OCI-LY7 (cell line): ENCODE data around the gene NTN3. TPM values are rescaled to one million over a fixed set of nuclear protein-coding genes. Genes with fewer than 3 reads are reported as not detected.

ENCODE experiments used
- BruUV-seq: library from RNA; stranded (reverse); fragments of 400-500 nt; replicated peaks from 2 replicates; lab custom pipeline; 2021; lab: Mats Ljungman, UMichigan
- CTCF ChIA-PET: fragments of 300-600 bp; sonication (Branson Sonifier 250); formaldehyde crosslinking; loops from one replicate; lab custom pipeline; 2022; ENCODE audit warnings: antibody characterized with exemption; ENCODE audit not compliant: unreplicated experiment; lab: Charles Lee
- POLR2A ChIA-PET: fragments of 300-600 bp; sonication (Branson Sonifier 250); formaldehyde crosslinking; loops from one replicate; lab custom pipeline; 2022; ENCODE audit warnings: antibody characterized with exemption; lab: Charles Lee
- DNase-seq: peaks from one replicate; pipeline ENCODE4 v3.0.0-alpha.2; 2015; ENCODE audit warnings: low spot score
- H2AFZ ChIP-seq: fragments of 200-600 bp; sonication (generic), shearing (Covaris generic); 2 replicates; pipeline ENCODE4 v1.6.1; 2014; ENCODE audit warnings: mild to moderate bottlenecking, antibody characterized with exemption, low read length, moderate library complexity
- H3K27ac ChIP-seq: fragments of 200-600 bp; sonication (generic); 2 replicates; pipeline ENCODE4 v1.5.1; 2014; ENCODE audit warnings: mixed run types, low read depth, mild to moderate bottlenecking, moderate library complexity, low read length, inconsistent platforms; ENCODE audit not compliant: poor library complexity, severe bottlenecking
- H3K36me3 ChIP-seq: fragments of 200-600 bp; sonication (generic); 2 replicates; pipeline ENCODE4 v1.6.1; 2014; ENCODE audit warnings: mild to moderate bottlenecking, antibody characterized with exemption, low read length, moderate library complexity, mixed read lengths; ENCODE audit not compliant: insufficient read depth
- H3K4me1 ChIP-seq: fragments of 200-600 bp; sonication (generic); 2 replicates; pipeline ENCODE4 v1.5.1; 2014; ENCODE audit warnings: mild to moderate bottlenecking, low read length; ENCODE audit not compliant: insufficient read depth, poor library complexity, severe bottlenecking
- H3K4me2 ChIP-seq: fragments of 200-600 bp; sonication (generic); 2 replicates; pipeline ENCODE4 v1.6.1; 2014; ENCODE audit warnings: mild to moderate bottlenecking, low read length
- H3K4me3 ChIP-seq: fragments of 200-600 bp; sonication (generic); 2 replicates; pipeline ENCODE4 v1.5.1; 2014; ENCODE audit warnings: mild to moderate bottlenecking, low read depth, low read length; ENCODE audit not compliant: poor library complexity, severe bottlenecking
- H3K79me2 ChIP-seq: fragments of 200-600 bp; sonication (generic); 2 replicates; pipeline ENCODE4 v1.6.1; 2016; ENCODE audit warnings: low read depth, mild to moderate bottlenecking, low read length, moderate library complexity, mixed read lengths; ENCODE audit not compliant: insufficient read depth
- H3K9me2 ChIP-seq: fragments of 200-600 bp; sonication (generic); 2 replicates; pipeline ENCODE4 v1.6.1; 2016; ENCODE audit warnings: mild to moderate bottlenecking, low read length, mixed read lengths; ENCODE audit not compliant: insufficient read depth
- H3K9me3 ChIP-seq: fragments of 200-600 bp; sonication (generic); 2 replicates; pipeline ENCODE4 v1.6.1; 2014; ENCODE audit warnings: mild to moderate bottlenecking, mixed run types, low read length, mixed read lengths
- H4K20me1 ChIP-seq: fragments of 200-600 bp; sonication (generic); 2 replicates; pipeline ENCODE4 v1.6.1; 2014; ENCODE audit warnings: mild to moderate bottlenecking, antibody characterized with exemption, low read length, moderate library complexity, mixed read lengths; ENCODE audit not compliant: insufficient read depth
- CTCF ChIP-seq: fragments of 200-600 bp; sonication (generic); conservative IDR thresholded peaks from 2 replicates; pipeline ENCODE4 v1.5.1; 2014; ENCODE audit warnings: mild to moderate bottlenecking, antibody characterized with exemption, low read length, moderate library complexity, mixed read lengths
- EZH2phosphoT487 ChIP-seq: fragments of 200-600 bp; sonication (generic); IDR thresholded peaks from 2 replicates; pipeline ENCODE4 v1.6.1; 2018; ENCODE audit warnings: low read depth, borderline replicate concordance, mild to moderate bottlenecking, mixed run types, antibody characterized with exemption, low read length, moderate library complexity, mixed read lengths
- intact Hi-C: fragments of 100-400 bp; cut with micrococcal nuclease; formaldehyde crosslinking; loops from one replicate; pipeline ENCODE4 v1.10.0; 2022; ENCODE audit not compliant: unreplicated experiment
- total RNA-seq, 2 experiments: library from RNA; depleted of rRNA in 1 of 2; stranded (reverse); fragments of >200 nt in 1 of 2; shearing (Covaris generic) in 1 of 2; gene quantifications; 2 replicates each; pipeline ENCODE4 v1.2.3, GENCODE V29; 2014 to 2022

NTN3 gene
- total RNA-seq, 2 experiments from 2014 or later, result 1.7 to 2.3 TPM

GRCh38 chr16:2499454-2499853 lies 28.4 kb downstream of the NTN3 start:
- CTCF ChIA-PET, result no interaction called here
- Histone ChIP-seq H3K79me2 (no peaks in the 10 kb centered on the region), H3K4me2 (no peak overlapping the region), H3K4me3 (no peak overlapping the region), H2AFZ (no peak overlapping the region), H3K9me2 (no peaks in the 10 kb centered on the region), H3K27ac (no peak overlapping the region), H3K4me1 (peaks cover 10% of the 10 kb centered on the region), H4K20me1 (no peaks in the 10 kb centered on the region), H3K9me3 (no peaks in the 10 kb centered on the region), H3K36me3 (peaks cover 37% of the 10 kb centered on the region)
- no peak for TF ChIP-seq EZH2phosphoT487
- TF ChIP-seq CTCF, result no peak
- intact Hi-C loops, result no loop called here
- BruUV-seq, result no TSS peak
- POLR2A ChIA-PET, result no interaction called here
- DNase-seq, result no peak

DNA sequence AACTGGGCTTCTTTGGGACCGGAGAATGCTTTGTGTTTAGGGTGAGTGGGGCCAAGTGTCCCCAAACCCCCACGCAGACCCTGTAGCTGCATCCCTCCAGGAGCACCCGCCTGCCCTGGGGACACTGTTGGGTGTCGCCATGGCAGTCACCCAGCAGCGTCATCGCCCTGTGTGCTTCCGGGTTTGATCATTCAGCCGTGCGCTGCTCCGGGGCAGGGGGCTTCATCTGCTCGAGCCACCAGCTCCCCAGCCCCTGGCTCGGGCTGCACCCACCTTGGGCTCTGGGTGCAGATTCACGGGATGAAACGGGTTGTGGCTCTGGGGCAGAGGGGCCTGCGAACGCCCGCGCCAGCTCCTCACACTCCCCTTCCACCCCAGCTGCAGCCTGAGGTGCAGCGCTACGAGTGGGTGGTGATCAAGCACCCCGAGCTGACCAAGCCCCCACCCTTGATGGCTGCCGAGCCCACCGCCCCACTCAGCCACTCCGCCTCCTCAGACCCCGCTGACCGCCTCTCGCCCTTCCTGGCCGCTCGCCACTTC lies 28.9 kb downstream of the NTN3 start:
- Histone ChIP-seq H3K9me3 (no peaks in the 10 kb centered on the region), H2AFZ (no peak overlapping the region), H3K27ac (no peak overlapping the region), H3K36me3 (peaks cover 37% of the 10 kb centered on the region), H3K4me2 (no peak overlapping the region), H3K9me2 (no peaks in the 10 kb centered on the region), H3K4me1 (peaks cover 10% of the 10 kb centered on the region), H3K4me3 (no peak overlapping the region), H3K79me2 (no peaks in the 10 kb centered on the region), H4K20me1 (no peaks in the 10 kb centered on the region)
- TF ChIP-seq CTCF, result no peak
- TF ChIP-seq EZH2phosphoT487, result no peak
- no TSS peak for BruUV-seq
- intact Hi-C loops, result loop anchor here (2.0 kb wide), 1 partner anchor 25 kb away; the partner anchor contains the start of gene TBC1D24
- no peak for DNase-seq
- POLR2A ChIA-PET, result no interaction called here
- CTCF ChIA-PET, result no interaction called here

DNA sequence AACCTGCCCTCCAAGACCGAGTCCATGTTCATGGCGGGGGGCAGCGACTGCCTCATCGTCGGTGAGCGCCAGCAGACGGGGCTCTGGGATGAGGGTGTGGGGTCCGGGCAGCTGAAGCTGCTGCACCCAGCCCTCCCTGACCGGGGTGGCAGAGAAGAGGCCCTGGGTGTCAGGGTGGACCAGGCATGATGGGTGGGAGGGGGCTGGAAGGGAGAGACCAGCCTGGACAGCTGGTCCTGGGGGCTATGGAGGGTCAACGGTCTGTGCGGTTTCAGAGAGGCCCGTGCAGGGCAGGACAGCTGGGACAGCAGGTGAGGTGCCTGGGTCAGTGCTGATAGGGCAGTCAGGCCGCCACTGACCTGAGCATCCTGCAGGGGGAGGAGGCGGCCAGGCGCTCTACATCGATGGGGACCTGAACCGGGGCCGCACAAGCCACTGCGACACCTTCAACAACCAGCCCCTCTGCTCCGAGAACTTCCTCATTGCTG lies 29.4 kb downstream of the NTN3 start:
- H3K36me3 ChIP-seq, result peaks cover 37% of the 10 kb centered on the region
- no TSS peak for BruUV-seq
- DNase-seq, result no peak
- intact Hi-C loops, result loop anchor here (2.0 kb wide), 1 partner anchor 26 kb away; the partner anchor contains the start of gene TBC1D24
- H3K4me3 ChIP-seq, result no peak overlapping the region
- POLR2A ChIA-PET, result no interaction called here
- H4K20me1 ChIP-seq, result no peaks in the 10 kb centered on the region
- H3K9me2 ChIP-seq, result no peaks in the 10 kb centered on the region
- CTCF ChIA-PET, result no interaction called here
- no peak overlapping the region for H2AFZ ChIP-seq
- TF ChIP-seq EZH2phosphoT487 (no peak), CTCF (no peak)
- peaks cover 10% of the 10 kb centered on the region for H3K4me1 ChIP-seq
- H3K79me2 ChIP-seq, result no peaks in the 10 kb centered on the region
- H3K4me2 ChIP-seq, result no peak overlapping the region
- H3K9me3 ChIP-seq, result no peaks in the 10 kb centered on the region
- no peak overlapping the region for H3K27ac ChIP-seq
